Fibroblast of lung (primary cell): ENCODE data around the gene TK1.
A peak's percentile ranks its signal among the peaks of the same experiment; 100 is the strongest.

Source experiments
- CTCF ChIP-seq, 2 donors: IDR thresholded peaks in 1 of 2; conservative IDR thresholded peaks in 1 of 2; 1 replicate in 1 of 2; 2 replicates in 1 of 2; pipeline ENCODE4 v1.5.1; 2011 to 2012; ENCODE audit warnings: low read length in 2 of 2, control low read depth in 1 of 2, inconsistent platforms in 1 of 2, low read depth in 1 of 2, mild to moderate bottlenecking in 1 of 2
- EZH2 ChIP-seq: IDR thresholded peaks from 2 replicates; pipeline ENCODE4 v1.5.1; 2012; ENCODE audit warnings: low read length, control low read depth, mild to moderate bottlenecking; ENCODE audit errors: missing control alignments

- TF ChIP-seq CTCF (conservative IDR thresholded peaks at IDR 0.05 in 1 of 2, IDR thresholded peaks at IDR 0.05 in 1 of 2; ENCODE audit: low read depth in 1 of 2, low read length in 2 of 2), result no peak
- TF ChIP-seq EZH2, result peak; percentile 60
Measured at GRCh38 chr17:78127888-78128550, 58.8 kb downstream of the TK1 start.
